AG04449 (cell line): ENCODE results near the gene PARD3B.

ENCODE experiments used
- CTCF ChIA-PET: fragments of 350-600 bp; formaldehyde crosslinking; extraction: SDS; loops from one replicate; lab custom pipeline; 2021; ENCODE audit warnings: antibody characterized with exemption; lab: Yijun Ruan, JAX
- POLR2A ChIA-PET: fragments of 400-600, 350-600 bp; formaldehyde crosslinking; extraction: SDS; loops from one replicate; lab custom pipeline; 2020; ENCODE audit warnings: antibody characterized with exemption, inconsistent platforms; lab: Yijun Ruan, JAX
- DNase-seq: peaks from one replicate; pipeline ENCODE4 v3.0.0-alpha.2; 2010; ENCODE audit warnings: low read depth, low spot score
- H3K4me3 ChIP-seq: 2 replicates; pipeline ENCODE4 v1.5.1; 2011; ENCODE audit warnings: low read depth, mild to moderate bottlenecking, control low read depth, low read length
- TF ChIP-seq, protein P1 (sequence below): IDR thresholded peaks from one replicate; pipeline ENCODE4 v1.5.1; 2011; ENCODE audit warnings: mild to moderate bottlenecking, moderate library complexity, low read length, control low read depth, inconsistent platforms; ENCODE audit not compliant: insufficient read depth; ENCODE audit errors: missing control alignments

PARD3B gene

GRCh38 chr2:204632410-204632809 is 87.1 kb downstream of the PARD3B start:
- POLR2A ChIA-PET, result no interaction called here
- TF ChIP-seq, protein P1, sequence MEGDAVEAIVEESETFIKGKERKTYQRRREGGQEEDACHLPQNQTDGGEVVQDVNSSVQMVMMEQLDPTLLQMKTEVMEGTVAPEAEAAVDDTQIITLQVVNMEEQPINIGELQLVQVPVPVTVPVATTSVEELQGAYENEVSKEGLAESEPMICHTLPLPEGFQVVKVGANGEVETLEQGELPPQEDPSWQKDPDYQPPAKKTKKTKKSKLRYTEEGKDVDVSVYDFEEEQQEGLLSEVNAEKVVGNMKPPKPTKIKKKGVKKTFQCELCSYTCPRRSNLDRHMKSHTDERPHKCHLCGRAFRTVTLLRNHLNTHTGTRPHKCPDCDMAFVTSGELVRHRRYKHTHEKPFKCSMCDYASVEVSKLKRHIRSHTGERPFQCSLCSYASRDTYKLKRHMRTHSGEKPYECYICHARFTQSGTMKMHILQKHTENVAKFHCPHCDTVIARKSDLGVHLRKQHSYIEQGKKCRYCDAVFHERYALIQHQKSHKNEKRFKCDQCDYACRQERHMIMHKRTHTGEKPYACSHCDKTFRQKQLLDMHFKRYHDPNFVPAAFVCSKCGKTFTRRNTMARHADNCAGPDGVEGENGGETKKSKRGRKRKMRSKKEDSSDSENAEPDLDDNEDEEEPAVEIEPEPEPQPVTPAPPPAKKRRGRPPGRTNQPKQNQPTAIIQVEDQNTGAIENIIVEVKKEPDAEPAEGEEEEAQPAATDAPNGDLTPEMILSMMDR, result no peak
- CTCF ChIA-PET, result no interaction called here

DNA sequence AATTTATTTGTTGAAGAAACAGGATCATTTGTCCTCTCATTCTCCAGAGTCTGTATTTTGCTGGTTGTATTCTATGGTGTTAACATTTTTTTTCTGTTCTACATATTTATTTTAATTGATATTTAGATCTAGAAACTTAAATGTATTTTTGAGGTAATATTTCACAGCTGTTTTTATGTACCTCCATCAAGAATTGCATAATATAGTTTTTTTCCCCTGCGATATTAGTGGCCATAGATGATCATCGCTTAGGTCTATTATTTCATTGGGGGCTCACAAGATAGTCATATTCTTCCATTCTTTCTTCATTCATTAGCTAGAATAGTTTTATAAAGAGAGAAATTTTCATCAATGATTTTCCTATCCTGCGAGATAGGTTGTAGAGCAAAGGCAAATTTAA is 89.3 kb downstream of the PARD3B start:
- ChIA-PET POLR2A (no interaction called here), CTCF (no interaction called here)
- DNase-seq, result no peak
- TF ChIP-seq, protein P1, result no peak
- H3K4me3 ChIP-seq, result no peak overlapping the region

More at GRCh38 chr2:204632410-204632809, 87.1 kb downstream of the PARD3B start:
- no peak overlapping the region for H3K4me3 ChIP-seq
- DNase-seq, result no peak

- TF ChIP-seq, protein P1, result no peak
- no peak for DNase-seq
- H3K4me3 ChIP-seq, result no peak overlapping the region
- ChIA-PET CTCF (no interaction called here), POLR2A (no interaction called here)
Measured at GRCh38 chr2:204635478-204635877, 90.2 kb downstream of the PARD3B start.

DNA sequence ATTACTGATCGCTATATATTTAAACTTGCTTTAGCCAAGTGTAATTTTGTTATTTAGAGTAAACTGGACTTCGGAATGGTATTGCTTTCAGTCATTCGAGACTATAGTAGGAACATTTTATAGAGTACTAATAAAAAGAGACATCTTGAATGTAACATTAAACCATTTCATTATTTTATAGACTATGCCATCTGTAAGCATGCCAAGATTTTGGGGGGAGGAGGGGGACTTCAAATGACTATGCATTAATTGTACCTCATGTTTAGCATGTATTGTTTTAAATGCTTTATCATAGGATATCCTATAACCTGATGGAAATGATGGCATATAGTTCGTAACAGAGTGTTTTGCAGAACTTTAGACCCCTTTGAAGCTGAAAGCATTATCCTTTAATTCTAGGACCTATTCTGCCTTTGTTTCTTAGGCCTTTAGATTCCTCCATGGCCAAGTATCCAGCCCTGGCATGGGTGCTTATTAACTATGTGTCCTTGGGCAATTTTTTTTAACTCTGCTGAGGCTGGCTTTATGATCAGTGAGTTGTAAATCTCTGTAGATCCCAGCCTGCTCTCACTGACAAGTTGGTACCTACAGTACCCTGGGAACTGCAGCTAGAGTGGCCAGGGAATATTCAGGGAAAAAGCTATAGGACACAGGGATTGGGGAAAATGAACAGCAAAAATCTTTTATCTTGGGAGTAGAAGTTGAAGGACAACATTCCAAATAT is 93.4 kb downstream of the PARD3B start:
- ChIA-PET POLR2A (no interaction called here), CTCF (no interaction called here)
- DNase-seq, result no peak
- TF ChIP-seq, protein P1, result no peak
- H3K4me3 ChIP-seq, result no peak overlapping the region

GRCh38 chr2:204643326-204643725 is 98.1 kb downstream of the PARD3B start:
- TF ChIP-seq, protein P1, result no peak
- ChIA-PET POLR2A (no interaction called here), CTCF (no interaction called here)
- no peak overlapping the region for H3K4me3 ChIP-seq
- DNase-seq, result no peak

- no peak overlapping the region for H3K4me3 ChIP-seq
- ChIA-PET CTCF (no interaction called here), POLR2A (no interaction called here)
- TF ChIP-seq, protein P1, result no peak
- no peak for DNase-seq
Measured at GRCh38 chr2:204645018-204645773, 99.9 kb downstream of the PARD3B start.
